Trophoblast cell (in vitro differentiated cells and primary cell): ENCODE data around the gene RAB21.

ENCODE experiments used
- DNase-seq, 2 donors: peaks; one replicate each; pipeline ENCODE4 v3.0.0-alpha.2; 2016
- H2AFZ ChIP-seq: 2 replicates; pipeline ENCODE4 v1.6.1; 2013; ENCODE audit warnings: low read length, moderate library complexity, mild to moderate bottlenecking; ENCODE audit not compliant: insufficient read depth, poor library complexity
- H2AK5ac ChIP-seq: 2 replicates; pipeline ENCODE4 v1.6.1; 2013; ENCODE audit warnings: mild to moderate bottlenecking, low read length
- H2BK120ac ChIP-seq: 2 replicates; pipeline ENCODE4 v1.6.1; 2013; ENCODE audit warnings: low read length, mild to moderate bottlenecking, moderate library complexity; ENCODE audit not compliant: insufficient read depth, poor library complexity
- H2BK12ac ChIP-seq: 2 replicates; pipeline ENCODE4 v1.6.1; 2013; ENCODE audit warnings: mild to moderate bottlenecking, low read length, moderate library complexity
- H2BK5ac ChIP-seq: 2 replicates; pipeline ENCODE4 v1.6.1; 2013; ENCODE audit warnings: low read length, low read depth, moderate library complexity, mild to moderate bottlenecking; ENCODE audit not compliant: poor library complexity
- H3K14ac ChIP-seq: 2 replicates; pipeline ENCODE4 v1.6.1; 2013; ENCODE audit warnings: mild to moderate bottlenecking, low read length
- H3K18ac ChIP-seq: 2 replicates; pipeline ENCODE4 v1.6.1; 2013; ENCODE audit warnings: mild to moderate bottlenecking, low read length
- H3K23ac ChIP-seq: 2 replicates; pipeline ENCODE4 v1.6.1; 2013; ENCODE audit warnings: low read length
- H3K27ac ChIP-seq: 2 replicates; pipeline ENCODE4 v1.5.1; 2013; ENCODE audit warnings: low read depth, mild to moderate bottlenecking, inconsistent platforms, low read length, moderate library complexity
- H3K27me3 ChIP-seq: 2 replicates; pipeline ENCODE4 v1.6.1; 2013; ENCODE audit warnings: inconsistent platforms, mild to moderate bottlenecking, low read length, moderate library complexity; ENCODE audit not compliant: insufficient read depth
- H3K36me3 ChIP-seq, 2 experiments: 1 replicate in 1 of 2; 2 replicates in 1 of 2; pipeline ENCODE4 v1.6.1; 2013; ENCODE audit warnings: low read length in 2 of 2, mild to moderate bottlenecking in 2 of 2, moderate library complexity in 1 of 2; ENCODE audit not compliant: insufficient read depth in 2 of 2, control insufficient read depth in 1 of 2
- H3K4ac ChIP-seq: 2 replicates; pipeline ENCODE4 v1.6.1; 2013; ENCODE audit warnings: low read depth, mild to moderate bottlenecking, low read length, moderate library complexity
- H3K4me1 ChIP-seq, 2 experiments: 1 replicate in 1 of 2; 2 replicates in 1 of 2; pipeline ENCODE4 v1.6.1; 2013; ENCODE audit warnings: low read length in 2 of 2, mild to moderate bottlenecking in 2 of 2, moderate library complexity in 1 of 2; ENCODE audit not compliant: insufficient read depth in 2 of 2, control insufficient read depth in 1 of 2
- H3K4me2 ChIP-seq: 2 replicates; pipeline ENCODE4 v1.6.1; 2013; ENCODE audit warnings: inconsistent platforms, mild to moderate bottlenecking, low read length, moderate library complexity
- H3K4me3 ChIP-seq: 2 replicates; pipeline ENCODE4 v1.5.1; 2013; ENCODE audit warnings: mild to moderate bottlenecking, low read depth, low read length, inconsistent platforms
- H3K79me1 ChIP-seq: one replicate; pipeline ENCODE4 v1.6.1; 2013; ENCODE audit warnings: low read length
- H3K79me2 ChIP-seq: 2 replicates; pipeline ENCODE4 v1.6.1; 2013; ENCODE audit warnings: low read length, mild to moderate bottlenecking; ENCODE audit not compliant: control insufficient read depth, insufficient read depth, poor library complexity
- H3K9ac ChIP-seq: 2 replicates; pipeline ENCODE4 v1.6.1; 2013; ENCODE audit warnings: mild to moderate bottlenecking, low read length
- H3K9me3 ChIP-seq: 2 replicates; pipeline ENCODE4 v1.6.1; 2013; ENCODE audit warnings: low read depth, mild to moderate bottlenecking, control low read depth, inconsistent platforms, low read length; ENCODE audit not compliant: insufficient read depth
- H4K12ac ChIP-seq: 2 replicates; pipeline ENCODE4 v1.6.1; 2013; ENCODE audit warnings: low read depth, mild to moderate bottlenecking, low read length, moderate library complexity
- H4K8ac ChIP-seq: 2 replicates; pipeline ENCODE4 v1.6.1; 2013; ENCODE audit warnings: low read depth, mild to moderate bottlenecking, low read length, moderate library complexity
- H4K91ac ChIP-seq: one replicate; pipeline ENCODE4 v1.6.1; 2013; ENCODE audit warnings: low read depth, mild to moderate bottlenecking, low read length, moderate library complexity
- WGBS: extraction: QIAGEN DNeasy Blood & Tissue Kit; methylation state at CpG from one replicate; pipeline ENCODE4 v1.1.7; 2013; ENCODE audit warnings: missing lambda C conversion rate; ENCODE audit not compliant: insufficient read length, insufficient coverage; ENCODE audit errors: extremely low coverage; 5-methylcytosine and 5-hydroxymethylcytosine counted together

The RAB21 gene

GRCh38 chr12:71732357-71732712 lies 22.3 kb upstream of the RAB21 start:
- no peak overlapping the region for H3K4ac ChIP-seq
- no peak for DNase-seq
- H3K79me2 ChIP-seq: no peaks in the 10 kb centered on the region
- H2BK120ac ChIP-seq: no peak overlapping the region
- no peak overlapping the region for H3K27ac ChIP-seq
- peaks cover 0 to 2% of the 10 kb centered on the region in 2 experiments for H3K4me1 ChIP-seq
- no peaks in the 10 kb centered on the region for H3K79me1 ChIP-seq
- H3K36me3 ChIP-seq: no peaks in the 10 kb centered on the region
- H2AK5ac ChIP-seq: no peak overlapping the region
- no peak overlapping the region for H2AFZ ChIP-seq
- no CpG with 5 or more reads among the region's 3 CpGs for WGBS
- no peak overlapping the region for H4K91ac ChIP-seq
- H3K27me3 ChIP-seq: no peaks in the 10 kb centered on the region
- H3K9me3 ChIP-seq: no peaks in the 10 kb centered on the region
- H3K9ac ChIP-seq: no peak overlapping the region
- no peak overlapping the region for H2BK12ac ChIP-seq
- no peak overlapping the region for H2BK5ac ChIP-seq
- H3K23ac ChIP-seq: no peak overlapping the region
- no peak overlapping the region for H4K8ac ChIP-seq
- H3K18ac ChIP-seq: no peak overlapping the region
- no peak overlapping the region for H3K4me2 ChIP-seq
- no peak overlapping the region for H4K12ac ChIP-seq
- H3K14ac ChIP-seq: no peak overlapping the region
- no peak overlapping the region for H3K4me3 ChIP-seq

- no peak overlapping the region for H3K14ac ChIP-seq
- H3K4ac ChIP-seq: no peak overlapping the region
- no peak overlapping the region for H2AFZ ChIP-seq
- H3K18ac ChIP-seq: no peak overlapping the region
- H4K91ac ChIP-seq: no peak overlapping the region
- no peak overlapping the region for H3K4me3 ChIP-seq
- no peak overlapping the region for H4K12ac ChIP-seq
- no peak overlapping the region for H2BK120ac ChIP-seq
- H3K27ac ChIP-seq: no peak overlapping the region
- H3K27me3 ChIP-seq: no peaks in the 10 kb centered on the region
- no peaks in the 10 kb centered on the region for H3K4me1 ChIP-seq
- no peak overlapping the region for H3K9ac ChIP-seq
- no peaks in the 10 kb centered on the region for H3K79me1 ChIP-seq
- H4K8ac ChIP-seq: no peak overlapping the region
- no peak overlapping the region for H3K4me2 ChIP-seq
- DNase-seq: no peak
- H2AK5ac ChIP-seq: no peak overlapping the region
- no peaks in the 10 kb centered on the region for H3K79me2 ChIP-seq
- H2BK5ac ChIP-seq: no peak overlapping the region
- no CpG with 5 or more reads among the region's 1 CpG for WGBS
- no peak overlapping the region for H3K23ac ChIP-seq
- H3K9me3 ChIP-seq: no peaks in the 10 kb centered on the region
- H3K36me3 ChIP-seq: no peaks in the 10 kb centered on the region
- H2BK12ac ChIP-seq: no peak overlapping the region
Observed at GRCh38 chr12:71737197-71737596, 17.5 kb upstream of the RAB21 start.

GRCh38 chr12:71742998-71743397 lies 11.7 kb upstream of the RAB21 start:
- Histone ChIP-seq H2AK5ac (no peak overlapping the region), H4K8ac (no peak overlapping the region), H3K27me3 (no peaks in the 10 kb centered on the region), H3K79me2 (no peaks in the 10 kb centered on the region), H3K4me2 (no peak overlapping the region), H3K9ac (no peak overlapping the region), H3K23ac (no peak overlapping the region), H3K9me3 (no peaks in the 10 kb centered on the region), H2AFZ (no peak overlapping the region), H2BK120ac (no peak overlapping the region), H3K27ac (no peak overlapping the region), H3K4me3 (no peak overlapping the region), H3K4me1 (no peaks in the 10 kb centered on the region), H2BK5ac (no peak overlapping the region), H4K91ac (no peak overlapping the region), H4K12ac (no peak overlapping the region), H3K79me1 (no peaks in the 10 kb centered on the region), H3K36me3 (no peaks in the 10 kb centered on the region), H3K18ac (no peak overlapping the region), H3K14ac (no peak overlapping the region), H2BK12ac (no peak overlapping the region), H3K4ac (no peak overlapping the region)
- WGBS: no CpG with 5 or more reads among the region's 1 CpG
- no peak for DNase-seq

GRCh38 chr12:71744522-71745300 lies 10.0 kb upstream of the RAB21 start:
- no peak overlapping the region for H3K4me3 ChIP-seq
- no peak overlapping the region for H2BK12ac ChIP-seq
- DNase-seq: no peak
- H2BK5ac ChIP-seq: no peak overlapping the region
- no peak overlapping the region for H3K23ac ChIP-seq
- no peaks in the 10 kb centered on the region for H3K36me3 ChIP-seq
- no peak overlapping the region for H3K27ac ChIP-seq
- no peak overlapping the region for H3K4ac ChIP-seq
- no peak overlapping the region for H3K14ac ChIP-seq
- WGBS: no CpG with 5 or more reads among the region's 5 CpGs
- H3K9ac ChIP-seq: no peak overlapping the region
- H3K4me2 ChIP-seq: no peak overlapping the region
- H3K79me1 ChIP-seq: no peaks in the 10 kb centered on the region
- H2AFZ ChIP-seq: no peak overlapping the region
- H4K12ac ChIP-seq: no peak overlapping the region
- H4K8ac ChIP-seq: no peak overlapping the region
- no peaks in the 10 kb centered on the region for H3K79me2 ChIP-seq
- H3K18ac ChIP-seq: no peak overlapping the region
- no peak overlapping the region for H2AK5ac ChIP-seq
- no peak overlapping the region for H4K91ac ChIP-seq
- H2BK120ac ChIP-seq: no peak overlapping the region
- no peaks in the 10 kb centered on the region for H3K9me3 ChIP-seq
- H3K27me3 ChIP-seq: no peaks in the 10 kb centered on the region
- H3K4me1 ChIP-seq: no peaks in the 10 kb centered on the region
